HepG2 (cell line): ENCODE measurements around the gene PCNP. TPM values are rescaled to one million over a fixed set of nuclear protein-coding genes. Genes with fewer than 3 reads are reported as not detected.
A peak's percentile ranks its signal among the peaks of the same experiment; 100 is the strongest.

ENCODE experiments used
- BORCS8-MEF2B ChIP-seq: sonication (generic); formaldehyde crosslinking; IDR thresholded peaks from 2 replicates; pipeline ENCODE4 v1.8.0; 2022; ENCODE audit warnings: mild to moderate bottlenecking, missing genetic modification reagents
- CHCHD3 ChIP-seq: sonication (generic); formaldehyde crosslinking; IDR thresholded peaks from 2 replicates; pipeline ENCODE4 v1.8.0; 2022; ENCODE audit warnings: mild to moderate bottlenecking, missing genetic modification reagents, moderate library complexity
- DMAP1 ChIP-seq: IDR thresholded peaks from 2 replicates; pipeline ENCODE4 v1.6.1; 2016
- FIP1L1 ChIP-seq: fragments of 200-400 bp; formaldehyde crosslinking; IDR thresholded peaks from 2 replicates; pipeline ENCODE4 v1.6.1; 2018; ENCODE audit warnings: low read depth, mild to moderate bottlenecking, low read length, moderate library complexity, borderline replicate concordance; ENCODE audit not compliant: insufficient read depth
- FOXC1 ChIP-seq: sonication (generic); formaldehyde crosslinking; IDR thresholded peaks from 2 replicates; pipeline ENCODE4 v1.8.0; 2022; ENCODE audit warnings: mild to moderate bottlenecking, missing genetic modification reagents, borderline replicate concordance
- ISL2 ChIP-seq: sonication (generic); formaldehyde crosslinking; IDR thresholded peaks from 2 replicates; pipeline ENCODE4 v1.5.0; 2020; ENCODE audit warnings: missing genetic modification reagents
- MAZ ChIP-seq, 2 experiments: sonication (generic) in 1 of 2; formaldehyde crosslinking in 1 of 2; IDR thresholded peaks; 2 replicates each; pipeline versions ENCODE4 v1.5.0 to v1.6.1; 2012 to 2020; ENCODE audit warnings: low read depth in 2 of 2, mild to moderate bottlenecking in 2 of 2, borderline replicate concordance in 1 of 2, improper control_type of control experiment in 1 of 2, low read length in 1 of 2, missing genetic modification reagents in 1 of 2, moderate library complexity in 1 of 2
- NFE2 ChIP-seq: sonication (generic); formaldehyde crosslinking; IDR thresholded peaks from 2 replicates; pipeline ENCODE4 v1.4.0; 2020; ENCODE audit warnings: missing genetic modification reagents
- RBFOX2 ChIP-seq: fragments of 200-400 bp; formaldehyde crosslinking; IDR thresholded peaks from 2 replicates; pipeline ENCODE4 v1.6.1; 2017; ENCODE audit warnings: low read depth, mild to moderate bottlenecking, low read length
- SIX4 ChIP-seq: sonication (generic); formaldehyde crosslinking; IDR thresholded peaks from 2 replicates; pipeline ENCODE4 v1.4.0; 2020; ENCODE audit warnings: missing genetic modification reagents
- SOX6 ChIP-seq, 2 experiments: fragments of 450-650 bp in 1 of 2; sonication (generic) in 1 of 2; formaldehyde crosslinking in 1 of 2; IDR thresholded peaks; 2 replicates each; pipeline versions ENCODE4 v1.4.0 to v1.6.1; 2017 to 2020; ENCODE audit warnings: antibody characterized with exemption in 1 of 2, mild to moderate bottlenecking in 1 of 2, missing genetic modification reagents in 1 of 2
- SP140L ChIP-seq: sonication (generic); formaldehyde crosslinking; IDR thresholded peaks from 2 replicates; pipeline ENCODE4 v1.4.0; 2020; ENCODE audit warnings: missing genetic modification reagents, borderline replicate concordance
- SP4 ChIP-seq: sonication (generic); formaldehyde crosslinking; IDR thresholded peaks from 2 replicates; pipeline ENCODE4 v1.8.1; 2023; ENCODE audit warnings: mild to moderate bottlenecking, missing genetic modification reagents
- ZNF253 ChIP-seq: sonication (generic); formaldehyde crosslinking; IDR thresholded peaks from 2 replicates; pipeline ENCODE4 v1.8.0; 2022; ENCODE audit warnings: mild to moderate bottlenecking, missing genetic modification reagents, borderline replicate concordance
- ZNF354B ChIP-seq: sonication (generic); formaldehyde crosslinking; IDR thresholded peaks from 2 replicates; pipeline ENCODE4 v1.8.0; 2022; ENCODE audit warnings: mild to moderate bottlenecking, missing genetic modification reagents
- ZNF501 ChIP-seq: sonication (generic); formaldehyde crosslinking; IDR thresholded peaks from 2 replicates; pipeline ENCODE4 v1.5.1; 2020; ENCODE audit warnings: mild to moderate bottlenecking, moderate library complexity, missing genetic modification reagents
- ZNF558 ChIP-seq: sonication (generic); formaldehyde crosslinking; IDR thresholded peaks from 2 replicates; pipeline ENCODE4 v1.9.0; 2022; ENCODE audit warnings: mild to moderate bottlenecking, missing genetic modification reagents, borderline replicate concordance
- ZNF891 ChIP-seq: sonication (generic); formaldehyde crosslinking; IDR thresholded peaks from 2 replicates; pipeline ENCODE4 v1.5.0; 2020; ENCODE audit warnings: mild to moderate bottlenecking, missing genetic modification reagents
- polyA plus RNA-seq, 8 experiments: library from polyadenylated mRNA; depleted of rRNA in 3 of 8; stranded (reverse) in 7 of 8; unstranded in 1 of 8; fragments of >200 nt; fragmentation: Illumina TruSeq in 4 of 8; extraction: Trizol in 4 of 8; gene quantifications; 2 replicates each; pipeline versions ENCODE4 v1.2.1 to v1.2.3, GENCODE V29; 2011 to 2016; ENCODE audit warnings: low read depth in 4 of 8, missing spikeins in 1 of 8, mixed read lengths in 1 of 8; ENCODE audit not compliant: insufficient read depth in 1 of 8
- total RNA-seq, 5 experiments: library from RNA; depleted of rRNA; stranded (reverse); fragments of >200 nt; fragmentation: Illumina TruSeq; extraction: Trizol; gene quantifications; 2 replicates each; pipeline ENCODE4 v1.2.3, GENCODE V29; 2016; ENCODE audit warnings: low read depth in 1 of 5
- TF ChIP-seq, protein P1 (sequence below): sonication (generic); formaldehyde crosslinking; IDR thresholded peaks from 2 replicates; pipeline ENCODE4 v1.4.0; 2020; ENCODE audit warnings: missing genetic modification reagents
- TF ChIP-seq, protein P2 (sequence below): sonication (generic); formaldehyde crosslinking; IDR thresholded peaks from 2 replicates; pipeline ENCODE4 v1.4.0; 2020; ENCODE audit warnings: mild to moderate bottlenecking, missing genetic modification reagents
- TF ChIP-seq, protein P3 (sequence below): sonication (generic); formaldehyde crosslinking; IDR thresholded peaks from 2 replicates; pipeline ENCODE4 v1.4.0; 2020; ENCODE audit warnings: low read depth, mild to moderate bottlenecking, missing genetic modification reagents

Gene PCNP
- total and polyA plus RNA-seq, 2 of the 13 experiments (the other 11 are each of a cell fraction or from before 2014, with no cell fraction given): 44.1 to 78.2 TPM

DNA sequence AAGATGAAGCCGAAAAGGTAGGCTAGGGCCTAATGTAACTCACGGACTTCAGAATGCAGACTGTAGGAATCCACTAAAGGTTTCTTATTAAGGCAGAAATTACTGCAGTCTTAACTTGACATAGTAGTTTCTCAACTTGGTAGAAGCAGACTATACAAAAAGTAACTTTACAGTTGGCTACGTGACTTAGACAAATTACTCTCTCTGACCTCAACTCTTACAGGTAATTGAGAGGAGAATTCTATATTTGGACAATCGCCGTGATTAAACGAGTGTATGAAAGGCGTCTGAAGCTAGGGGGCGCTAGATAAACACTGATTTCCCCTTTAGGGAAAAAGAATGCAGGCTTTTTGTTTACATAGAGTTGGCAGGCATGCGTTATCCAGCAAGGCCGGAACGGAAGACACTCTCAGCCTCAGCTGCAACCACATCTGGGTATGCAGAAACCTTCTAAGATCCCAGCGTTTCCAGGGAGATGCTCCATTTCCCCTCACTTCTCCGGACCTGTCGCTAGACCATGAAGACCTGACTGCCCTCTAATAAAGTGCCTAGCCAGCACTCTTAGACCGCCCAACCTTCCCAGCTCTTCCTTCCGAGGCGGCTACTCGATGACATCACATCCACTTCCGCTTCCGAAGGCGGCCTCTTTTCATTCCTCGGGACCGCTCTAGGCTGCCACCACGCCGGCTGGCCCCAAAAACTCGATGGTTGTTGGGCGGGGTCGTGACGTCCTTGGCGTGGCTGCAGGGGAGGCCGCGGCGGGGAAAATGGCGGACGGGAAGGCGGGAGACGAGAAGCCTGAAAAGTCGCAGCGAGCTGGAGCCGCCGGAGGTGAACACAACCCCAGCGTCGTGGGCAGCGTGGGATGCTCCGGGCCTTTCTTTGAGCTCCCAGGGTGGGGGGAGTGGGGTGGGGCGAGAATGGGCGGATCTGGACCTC lies at the start of gene PCNP (continued):
- TF ChIP-seq ZNF354B (CRISPR knock-in tag) (0 out of 2 replicates have a peak, but pooled peaks have one; percentile 11), ZNF253 (CRISPR knock-in tag) (no peak; the same call in 1 of the 2 replicates), FIP1L1 (no peak), MAZ (IDR thresholded peaks at IDR 0.05; ENCODE audit: borderline replicate concordance, low read depth, low read length) (no peak), MAZ (CRISPR knock-in tag; IDR thresholded peaks at IDR 0.05; ENCODE audit: low read depth) (peak; percentile 51; the same call in 1 of the 2 replicates), BORCS8-MEF2B (peak; percentile 82), DMAP1 (CRISPR knock-in tag) (peak; percentile 93), FOXC1 (CRISPR knock-in tag) (peak; percentile 80; the same call in 1 of the 2 replicates), ZNF891 (CRISPR knock-in tag) (0 out of 2 replicates have a peak, but pooled peaks have one; percentile 23), SP4 (CRISPR knock-in tag) (peak; percentile 82), ZNF501 (peak; percentile 89), ZNF558 (CRISPR knock-in tag) (no peak), SOX6 (IDR thresholded peaks at IDR 0.05) (no peak), SOX6 (CRISPR knock-in tag; IDR thresholded peaks at IDR 0.05) (peak; percentile 71), RBFOX2 (peak; percentile 91), SIX4 (CRISPR knock-in tag) (0 out of 2 replicates have a peak, but pooled peaks have one; percentile 45), ISL2 (CRISPR knock-in tag) (0 out of 2 replicates have a peak, but pooled peaks have one; percentile 11), NFE2 (CRISPR knock-in tag) (no peak), SP140L (CRISPR knock-in tag) (no peak), CHCHD3 (CRISPR knock-in tag) (no peak)
- TF ChIP-seq, protein P1, sequence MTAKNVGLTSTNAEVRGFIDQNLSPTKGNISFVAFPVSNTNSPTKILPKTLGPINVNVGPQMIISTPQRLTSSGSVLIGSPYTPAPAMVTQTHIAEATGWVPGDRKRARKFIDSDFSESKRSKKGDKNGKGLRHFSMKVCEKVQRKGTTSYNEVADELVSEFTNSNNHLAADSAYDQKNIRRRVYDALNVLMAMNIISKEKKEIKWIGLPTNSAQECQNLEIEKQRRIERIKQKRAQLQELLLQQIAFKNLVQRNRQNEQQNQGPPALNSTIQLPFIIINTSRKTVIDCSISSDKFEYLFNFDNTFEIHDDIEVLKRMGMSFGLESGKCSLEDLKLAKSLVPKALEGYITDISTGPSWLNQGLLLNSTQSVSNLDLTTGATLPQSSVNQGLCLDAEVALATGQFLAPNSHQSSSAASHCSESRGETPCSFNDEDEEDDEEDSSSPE (CRISPR knock-in tag): peak; percentile 72
- TF ChIP-seq, protein P2, sequence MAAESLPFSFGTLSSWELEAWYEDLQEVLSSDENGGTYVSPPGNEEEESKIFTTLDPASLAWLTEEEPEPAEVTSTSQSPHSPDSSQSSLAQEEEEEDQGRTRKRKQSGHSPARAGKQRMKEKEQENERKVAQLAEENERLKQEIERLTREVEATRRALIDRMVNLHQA (CRISPR knock-in tag): no peak
- TF ChIP-seq, protein P3, sequence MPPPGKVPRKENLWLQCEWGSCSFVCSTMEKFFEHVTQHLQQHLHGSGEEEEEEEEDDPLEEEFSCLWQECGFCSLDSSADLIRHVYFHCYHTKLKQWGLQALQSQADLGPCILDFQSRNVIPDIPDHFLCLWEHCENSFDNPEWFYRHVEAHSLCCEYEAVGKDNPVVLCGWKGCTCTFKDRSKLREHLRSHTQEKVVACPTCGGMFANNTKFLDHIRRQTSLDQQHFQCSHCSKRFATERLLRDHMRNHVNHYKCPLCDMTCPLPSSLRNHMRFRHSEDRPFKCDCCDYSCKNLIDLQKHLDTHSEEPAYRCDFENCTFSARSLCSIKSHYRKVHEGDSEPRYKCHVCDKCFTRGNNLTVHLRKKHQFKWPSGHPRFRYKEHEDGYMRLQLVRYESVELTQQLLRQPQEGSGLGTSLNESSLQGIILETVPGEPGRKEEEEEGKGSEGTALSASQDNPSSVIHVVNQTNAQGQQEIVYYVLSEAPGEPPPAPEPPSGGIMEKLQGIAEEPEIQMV (CRISPR knock-in tag): no peak
